ENCODE measurements around the gene BIRC5.

BIRC5 gene

DNA sequence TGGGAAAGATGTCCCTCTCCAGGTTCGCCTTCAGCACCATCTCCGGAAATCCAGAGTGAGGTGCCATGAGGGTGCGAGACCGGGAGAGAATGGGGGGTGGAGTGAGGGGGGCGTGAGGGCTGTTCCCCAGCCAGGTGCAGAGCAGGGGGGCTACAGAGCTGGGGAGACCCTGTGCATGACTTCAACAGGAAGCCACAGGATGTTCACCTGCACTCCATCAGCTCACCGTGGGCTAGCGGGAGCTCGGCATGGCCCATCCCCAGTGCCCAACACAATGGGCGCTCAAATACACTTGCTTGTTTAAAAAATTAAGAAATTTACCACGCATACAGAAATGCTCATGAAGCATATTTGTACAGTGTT, 45.1 kb downstream of the BIRC5 start:
- peaks cover 12% of the 10 kb centered on the region for H3K27me3 ChIP-seq (ENCODE audit: control insufficient read depth, low read length)
- peak overlapping the region; percentile 59; the same call in 1 of the 2 replicates for H3K4me2 ChIP-seq (ENCODE audit: low read length)
- H3K9me3 ChIP-seq (ENCODE audit: control insufficient read depth, insufficient read depth, low read length): no peaks in the 10 kb centered on the region
- TF ChIP-seq EZH2phosphoT487 (IDR thresholded peaks at IDR 0.05; ENCODE audit: borderline replicate concordance, low read length): no peak
- TF ChIP-seq, protein P1, sequence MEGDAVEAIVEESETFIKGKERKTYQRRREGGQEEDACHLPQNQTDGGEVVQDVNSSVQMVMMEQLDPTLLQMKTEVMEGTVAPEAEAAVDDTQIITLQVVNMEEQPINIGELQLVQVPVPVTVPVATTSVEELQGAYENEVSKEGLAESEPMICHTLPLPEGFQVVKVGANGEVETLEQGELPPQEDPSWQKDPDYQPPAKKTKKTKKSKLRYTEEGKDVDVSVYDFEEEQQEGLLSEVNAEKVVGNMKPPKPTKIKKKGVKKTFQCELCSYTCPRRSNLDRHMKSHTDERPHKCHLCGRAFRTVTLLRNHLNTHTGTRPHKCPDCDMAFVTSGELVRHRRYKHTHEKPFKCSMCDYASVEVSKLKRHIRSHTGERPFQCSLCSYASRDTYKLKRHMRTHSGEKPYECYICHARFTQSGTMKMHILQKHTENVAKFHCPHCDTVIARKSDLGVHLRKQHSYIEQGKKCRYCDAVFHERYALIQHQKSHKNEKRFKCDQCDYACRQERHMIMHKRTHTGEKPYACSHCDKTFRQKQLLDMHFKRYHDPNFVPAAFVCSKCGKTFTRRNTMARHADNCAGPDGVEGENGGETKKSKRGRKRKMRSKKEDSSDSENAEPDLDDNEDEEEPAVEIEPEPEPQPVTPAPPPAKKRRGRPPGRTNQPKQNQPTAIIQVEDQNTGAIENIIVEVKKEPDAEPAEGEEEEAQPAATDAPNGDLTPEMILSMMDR (IDR thresholded peaks at IDR 0.05; ENCODE audit: low read depth, low read length, poor library complexity, severe bottlenecking): no peak
- no peaks in the 10 kb centered on the region for H3K36me3 ChIP-seq (ENCODE audit: control insufficient read depth, low read length)
- no peak overlapping the region for H3K27ac ChIP-seq (ENCODE audit: low read depth, low read length)
- H3K4me3 ChIP-seq (ENCODE audit: low read length): no peak overlapping the region
- no peaks in the 10 kb centered on the region; the same call in 1 of the 2 replicates for H3F3A ChIP-seq (ENCODE audit: control insufficient read depth, insufficient read depth)
- no peaks in the 10 kb centered on the region for H4K20me1 ChIP-seq (ENCODE audit: control insufficient read depth, insufficient read depth, low read depth, low read length)
- peaks cover 50% of the 10 kb centered on the region for H3K4me1 ChIP-seq (ENCODE audit: control insufficient read depth, low read length)
- H3K9me2 ChIP-seq (replicated peaks; ENCODE audit: control insufficient read depth, low read length): no peaks in the 10 kb centered on the region
- no peaks in the 10 kb centered on the region for H3K79me2 ChIP-seq (ENCODE audit: control insufficient read depth, low read length)

GRCh38 chr17:78263063-78263735, 49.1 kb downstream of the BIRC5 start:
- H3K79me2 ChIP-seq (ENCODE audit: control insufficient read depth, low read length): no peaks in the 10 kb centered on the region
- no peaks in the 10 kb centered on the region for H3K9me3 ChIP-seq (ENCODE audit: control insufficient read depth, insufficient read depth, low read length)
- no peak overlapping the region for H3K27ac ChIP-seq (ENCODE audit: low read depth, low read length)
- peaks cover 27% of the 10 kb centered on the region for H3K4me1 ChIP-seq (ENCODE audit: control insufficient read depth, low read length)
- peaks cover 7% of the 10 kb centered on the region; the same call in 1 of the 2 replicates for H3F3A ChIP-seq (ENCODE audit: control insufficient read depth, insufficient read depth)
- H3K9me2 ChIP-seq (replicated peaks; ENCODE audit: control insufficient read depth, low read length): no peaks in the 10 kb centered on the region
- peaks cover 14% of the 10 kb centered on the region for H3K27me3 ChIP-seq (ENCODE audit: control insufficient read depth, low read length)
- H3K36me3 ChIP-seq (ENCODE audit: control insufficient read depth, low read length): no peaks in the 10 kb centered on the region
- peak overlapping the region; percentile 20 for H3K4me2 ChIP-seq (ENCODE audit: low read length)
- H3K4me3 ChIP-seq (ENCODE audit: low read length): no peak overlapping the region
- no peaks in the 10 kb centered on the region for H4K20me1 ChIP-seq (ENCODE audit: control insufficient read depth, insufficient read depth, low read depth, low read length)
- no peak for TF ChIP-seq EZH2phosphoT487 (IDR thresholded peaks at IDR 0.05; ENCODE audit: borderline replicate concordance, low read length)
- TF ChIP-seq, protein P1 (IDR thresholded peaks at IDR 0.05; ENCODE audit: low read depth, low read length, poor library complexity, severe bottlenecking): no peak

DNA sequence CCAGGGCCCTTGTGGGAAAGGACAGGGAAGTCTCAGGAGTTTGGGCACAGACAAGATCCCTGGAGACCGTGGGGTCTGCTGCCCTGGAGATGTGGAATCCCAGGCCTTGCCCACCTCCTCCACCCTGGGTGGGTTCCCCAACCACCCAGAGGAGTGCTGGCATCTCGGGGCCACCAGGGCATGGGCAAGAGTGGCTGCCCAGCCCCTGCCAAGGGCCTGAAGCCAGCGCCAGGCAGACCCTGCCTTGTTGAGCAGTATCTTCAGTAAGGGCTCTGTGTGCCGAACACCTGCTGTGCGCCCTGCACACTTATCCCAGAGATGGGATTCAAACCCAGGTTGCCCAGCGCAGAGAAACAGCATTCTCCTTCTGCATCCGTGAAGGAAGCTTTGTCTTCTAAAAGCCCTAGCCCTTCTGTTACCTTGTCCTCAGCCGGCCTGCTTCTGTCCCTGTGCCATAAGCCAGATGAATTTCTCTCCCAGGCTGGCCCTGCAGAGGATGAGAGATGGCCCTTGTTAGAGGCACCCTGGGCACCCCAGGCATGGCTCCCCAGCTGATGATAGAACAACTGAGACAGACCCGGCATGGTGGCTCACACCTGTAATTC, 49.8 kb downstream of the BIRC5 start:
- no peak for TF ChIP-seq EZH2phosphoT487 (IDR thresholded peaks at IDR 0.05; ENCODE audit: borderline replicate concordance, low read length)
- TF ChIP-seq, protein P1 (IDR thresholded peaks at IDR 0.05; ENCODE audit: low read depth, low read length, poor library complexity, severe bottlenecking): no peak
- Histone ChIP-seq H3K4me1 (ENCODE audit: control insufficient read depth, low read length) (peaks cover 20% of the 10 kb centered on the region), H3K4me2 (ENCODE audit: low read length) (peak overlapping the region; percentile 20; the same call in 1 of the 2 replicates), H3K9me2 (replicated peaks; ENCODE audit: control insufficient read depth, low read length) (no peaks in the 10 kb centered on the region), H3K79me2 (ENCODE audit: control insufficient read depth, low read length) (no peaks in the 10 kb centered on the region), H3K27ac (ENCODE audit: low read depth, low read length) (no peak overlapping the region), H3K9me3 (ENCODE audit: control insufficient read depth, insufficient read depth, low read length) (no peaks in the 10 kb centered on the region), H3F3A (ENCODE audit: control insufficient read depth, insufficient read depth) (peaks cover 7% of the 10 kb centered on the region; the same call in 1 of the 2 replicates), H3K36me3 (ENCODE audit: control insufficient read depth, low read length) (no peaks in the 10 kb centered on the region), H3K27me3 (ENCODE audit: control insufficient read depth, low read length) (peaks cover 14% of the 10 kb centered on the region), H3K4me3 (ENCODE audit: low read length) (no peak overlapping the region), H4K20me1 (ENCODE audit: control insufficient read depth, insufficient read depth, low read depth, low read length) (no peaks in the 10 kb centered on the region)
